GM19468 (cell line): ENCODE data around the gene NCSTN.

ENCODE experiments used
- ATAC-seq: cut with Tn5 transposase; IDR thresholded peaks from one replicate; pipeline ENCODE4 v1.9.1; 2021; ENCODE audit warnings: mild to moderate bottlenecking, moderate library complexity, moderate number of reproducible peaks; ENCODE audit not compliant: unreplicated experiment; ENCODE audit errors: extremely low read depth

Gene NCSTN

DNA sequence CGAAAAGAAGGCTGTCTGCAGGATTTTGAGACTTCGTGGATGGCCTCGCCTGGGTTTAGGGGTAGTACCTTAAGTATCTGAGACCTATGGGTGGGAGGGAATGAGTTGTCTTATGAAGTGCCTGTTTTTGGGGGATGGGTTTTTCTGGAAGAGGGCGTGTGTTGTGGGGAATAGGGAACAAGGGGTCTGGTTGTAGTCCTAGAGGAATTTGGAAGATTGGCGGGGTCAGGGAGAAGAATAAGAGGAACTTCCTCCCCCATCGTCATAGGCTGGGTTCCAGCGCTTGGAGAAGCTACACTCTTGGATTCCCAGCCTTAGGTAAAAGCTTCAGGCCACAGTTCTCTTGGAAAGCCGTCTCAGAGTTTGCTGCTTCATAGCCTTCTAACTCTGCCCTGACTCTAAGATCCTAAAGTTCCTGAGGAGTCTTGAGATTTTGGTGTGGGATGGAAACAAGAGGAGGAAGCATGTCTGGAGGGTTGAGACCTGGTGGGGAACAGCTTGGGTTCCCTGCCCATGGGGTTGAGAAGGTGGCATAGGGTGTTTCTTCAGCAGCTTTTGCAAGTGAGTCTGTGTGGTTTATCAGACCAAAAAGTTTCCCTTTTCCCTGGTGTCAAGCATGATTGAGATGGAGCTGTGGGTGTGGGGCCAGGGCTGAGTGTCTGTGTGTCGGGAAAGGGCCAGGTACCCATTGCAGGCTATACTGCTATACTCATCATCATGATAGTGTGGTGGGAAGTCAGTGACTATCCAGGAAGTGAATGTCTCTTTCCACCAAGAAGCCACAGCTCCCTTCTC, 59.0 kb downstream of the NCSTN start:
- no peak for ATAC-seq

DNA sequence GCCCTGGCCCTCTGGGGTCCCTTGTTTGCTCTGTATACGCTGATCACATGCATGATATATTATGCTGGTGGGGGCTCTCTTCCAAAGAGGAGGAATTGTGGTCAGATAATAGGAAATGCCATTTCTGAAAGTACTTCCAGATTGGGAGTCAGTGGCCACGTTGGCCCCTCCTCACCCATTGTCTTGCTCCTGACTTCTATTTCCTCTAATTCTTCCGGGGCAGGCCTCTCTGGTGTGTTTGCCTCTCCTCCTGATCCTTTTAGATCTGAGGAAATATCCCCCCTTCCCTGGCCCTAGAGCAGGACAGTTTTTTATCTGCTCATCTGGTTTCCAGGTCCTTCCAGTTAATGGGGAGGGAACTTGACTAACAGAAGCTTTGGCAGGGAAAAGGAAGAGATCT, 60.1 kb downstream of the NCSTN start:
- no peak for ATAC-seq

DNA sequence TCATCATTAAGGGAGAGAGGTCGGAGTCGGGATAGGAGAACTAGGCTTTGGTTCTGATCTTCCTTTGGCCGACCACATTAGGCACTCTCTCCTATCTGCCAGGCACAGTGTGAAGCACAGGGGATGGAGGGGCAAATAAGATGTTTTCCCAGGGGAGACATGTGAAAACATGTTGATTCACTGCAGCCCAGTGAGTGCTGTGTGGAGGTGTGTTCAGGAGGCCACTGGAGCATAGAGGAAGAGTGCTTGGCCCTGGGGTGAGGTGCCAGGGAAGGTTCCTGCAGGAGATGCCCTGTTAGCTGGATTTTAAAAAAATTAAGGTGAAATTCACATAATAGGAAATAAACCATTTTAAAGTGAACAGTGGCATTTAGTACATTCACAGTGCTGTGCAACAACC, 60.9 kb downstream of the NCSTN start:
- ATAC-seq = no peak

DNA sequence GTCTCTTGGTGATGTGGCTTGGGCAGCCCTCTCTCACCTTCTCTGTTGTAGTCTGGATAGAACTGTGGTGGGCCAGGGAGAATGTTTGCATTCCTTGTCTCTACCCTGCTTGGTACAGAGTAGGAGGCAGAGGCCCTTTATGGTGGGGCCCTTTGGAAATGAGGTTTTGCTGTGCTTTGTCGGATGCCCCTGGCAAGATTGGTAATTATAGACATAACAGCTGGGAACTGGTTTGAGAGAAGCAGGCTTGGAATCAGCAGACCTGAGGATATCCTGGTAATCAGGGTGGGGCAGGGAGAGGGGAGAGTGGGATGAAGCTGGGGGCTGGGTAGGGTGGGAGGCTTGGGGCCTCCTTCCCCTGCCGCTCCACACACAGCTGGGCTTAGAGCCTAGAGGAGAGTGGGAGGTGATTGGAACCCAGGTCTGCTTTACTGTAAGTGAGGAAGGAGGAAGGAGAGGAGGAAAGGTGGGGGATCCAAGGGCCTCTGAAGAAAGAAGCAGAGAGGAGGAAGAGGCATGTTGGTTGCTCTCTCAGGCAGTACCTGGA, 62.2 kb downstream of the NCSTN start:
- ATAC-seq = no peak

- no peak for ATAC-seq
Observed at GRCh38 chr1:160406131-160406968, 63.2 kb downstream of the NCSTN start.

GRCh38 chr1:160407839-160408801, 64.9 kb downstream of the NCSTN start:
- no peak for ATAC-seq
